Fibroblast of skin of scalp (primary cell): ENCODE results near the gene COX11.

Experiments used
- DNase-seq: peaks from one replicate; pipeline ENCODE4 v3.0.0-alpha.2; 2013

COX11 gene

DNA sequence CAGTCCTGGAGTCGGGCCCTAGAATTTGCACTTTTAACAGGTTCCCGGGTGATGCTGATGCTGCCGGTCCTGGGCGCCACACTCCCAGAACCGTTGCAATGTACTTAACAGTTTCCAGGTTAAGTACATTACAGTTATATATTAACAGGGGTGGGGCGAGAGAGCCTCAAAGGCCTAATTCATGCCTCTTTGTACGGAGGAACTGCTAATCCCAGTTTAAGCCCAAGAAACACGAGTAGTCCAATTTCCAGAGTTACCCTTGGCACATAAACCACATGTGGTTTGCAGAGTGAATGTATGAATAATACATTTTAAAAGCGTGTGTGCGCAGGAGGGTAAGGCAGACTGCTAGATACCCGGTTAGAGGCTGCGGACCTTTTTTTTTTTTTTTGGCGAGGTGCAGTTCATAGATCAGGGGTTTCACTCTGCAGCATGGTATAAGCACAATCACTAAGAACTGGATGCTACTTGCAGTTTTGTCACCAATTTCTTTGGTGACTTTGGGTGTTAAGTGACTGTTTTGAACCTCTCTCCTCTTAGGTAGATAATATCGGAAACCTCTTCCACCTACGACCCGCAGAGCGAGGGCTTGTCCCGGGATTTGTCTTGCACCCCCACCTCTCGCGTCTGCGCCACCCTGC is 713 bp downstream of the COX11 start:
- peak; percentile 11 for DNase-seq

- no peak for DNase-seq
Measured at GRCh38 chr17:54956791-54957190, 11.7 kb downstream of the COX11 start.

DNA sequence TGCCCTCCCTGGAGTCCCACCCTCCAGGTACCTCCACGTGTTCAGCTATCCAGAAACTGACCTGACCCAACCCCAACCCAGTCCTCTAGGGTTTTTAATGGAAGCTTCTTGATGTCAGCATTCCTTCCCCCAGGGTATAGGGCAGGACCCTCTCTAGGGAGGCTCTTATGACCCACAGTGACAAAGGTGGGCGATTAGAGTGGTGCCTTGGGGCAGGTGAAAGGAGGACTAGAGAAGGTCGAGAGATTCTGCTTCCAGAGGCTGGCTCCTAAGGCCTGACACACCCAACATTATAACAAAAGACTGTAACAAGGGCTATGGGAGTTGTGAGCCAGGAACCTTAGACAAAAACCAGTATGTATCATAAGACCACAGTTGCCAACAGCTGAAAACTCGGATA is 17.2 kb downstream of the COX11 start:
- no peak for DNase-seq

DNA sequence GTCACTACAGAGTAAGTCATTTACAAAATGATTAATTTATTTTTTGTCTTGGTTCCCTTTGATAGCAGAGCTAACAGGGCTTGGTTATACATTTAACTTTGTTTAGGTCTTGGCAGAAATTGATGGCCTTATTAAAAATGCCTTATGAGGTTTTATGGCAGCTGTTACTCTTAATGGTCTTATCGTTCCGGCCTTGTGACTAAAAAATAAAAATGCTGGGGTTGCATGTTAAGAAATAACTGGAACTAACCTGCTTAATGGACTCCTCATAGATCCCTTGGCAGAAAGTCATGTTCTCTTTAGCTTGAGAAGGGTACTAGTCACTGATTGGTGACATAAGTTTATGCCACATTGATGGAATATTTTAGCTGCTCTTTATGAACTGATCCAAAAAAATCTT is 18.3 kb downstream of the COX11 start:
- no peak for DNase-seq

- DNase-seq: peak; percentile 71
Measured at GRCh38 chr17:54948380-54948779, 20.1 kb downstream of the COX11 start.

DNA sequence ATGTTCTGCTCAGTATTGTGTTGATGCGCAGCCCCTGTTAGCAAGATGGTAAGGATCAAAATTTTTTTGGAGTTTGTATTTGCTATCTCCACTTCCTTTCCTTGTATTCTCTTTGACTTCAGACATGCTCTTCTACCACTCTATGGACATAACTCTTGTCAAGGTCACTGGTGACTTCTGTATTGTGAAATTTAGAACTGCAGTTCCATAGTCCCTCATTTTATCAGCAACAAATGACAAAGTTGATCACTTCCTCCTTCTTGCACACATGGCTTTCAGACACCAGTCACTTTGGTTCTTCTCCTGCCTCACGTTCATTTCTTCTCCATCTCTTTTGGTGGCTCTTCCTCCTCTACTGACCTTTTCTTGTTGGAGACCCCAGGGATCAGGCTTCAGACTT is 21.1 kb downstream of the COX11 start:
- DNase-seq: no peak

GRCh38 chr17:54945671-54946070 is 22.8 kb downstream of the COX11 start:
- DNase-seq: no peak

DNA sequence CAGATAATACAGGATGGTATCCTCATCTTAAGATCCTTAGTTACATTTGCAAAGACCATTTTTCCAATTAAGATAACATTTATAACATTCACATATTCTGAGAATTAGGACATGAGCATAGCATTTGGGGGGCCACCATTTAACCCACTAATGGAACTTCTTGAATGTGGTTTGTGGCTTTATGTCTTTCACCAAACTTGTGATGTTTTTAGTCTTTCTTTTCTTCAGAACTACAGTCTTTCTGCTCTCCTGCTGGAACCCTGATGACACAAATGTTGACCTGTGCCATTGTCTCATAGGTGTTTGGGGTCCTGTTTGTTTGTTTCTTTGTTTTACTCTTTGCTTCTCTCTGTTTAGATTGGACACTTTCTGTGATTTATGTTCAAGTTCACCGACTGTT is 23.2 kb downstream of the COX11 start:
- DNase-seq: no peak

GRCh38 chr17:54944796-54945195 is 23.7 kb downstream of the COX11 start:
- DNase-seq: peak; percentile 65

- DNase-seq: no peak
Measured at GRCh38 chr17:54941285-54941684, 27.2 kb downstream of the COX11 start.

GRCh38 chr17:54937426-54937825 is 31.0 kb downstream of the COX11 start:
- no peak for DNase-seq

GRCh38 chr17:54937018-54937417 is 31.4 kb downstream of the COX11 start:
- no peak for DNase-seq

DNA sequence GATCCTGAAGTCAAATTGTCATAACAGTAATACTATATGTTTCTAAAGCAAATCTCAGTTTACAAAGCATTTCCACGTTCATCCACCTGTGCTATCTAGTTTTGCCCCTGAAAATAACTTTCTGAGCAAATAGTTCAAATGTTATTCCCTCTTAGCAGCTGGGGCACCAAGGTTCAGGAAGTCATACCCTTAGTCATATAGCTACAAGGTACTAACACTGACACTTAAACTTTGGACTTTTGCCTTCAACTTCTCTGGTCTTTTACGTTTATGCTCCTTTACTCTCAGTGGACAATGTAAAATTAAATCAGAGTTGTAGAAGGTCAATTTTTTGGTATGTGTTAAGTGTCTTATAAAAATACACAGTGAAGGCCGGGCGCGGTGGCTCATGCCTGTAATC is 33.0 kb downstream of the COX11 start:
- DNase-seq: no peak

GRCh38 chr17:54933921-54934320 is 34.5 kb downstream of the COX11 start:
- DNase-seq: no peak

GRCh38 chr17:54932711-54933110 is 35.7 kb downstream of the COX11 start:
- DNase-seq: no peak

DNA sequence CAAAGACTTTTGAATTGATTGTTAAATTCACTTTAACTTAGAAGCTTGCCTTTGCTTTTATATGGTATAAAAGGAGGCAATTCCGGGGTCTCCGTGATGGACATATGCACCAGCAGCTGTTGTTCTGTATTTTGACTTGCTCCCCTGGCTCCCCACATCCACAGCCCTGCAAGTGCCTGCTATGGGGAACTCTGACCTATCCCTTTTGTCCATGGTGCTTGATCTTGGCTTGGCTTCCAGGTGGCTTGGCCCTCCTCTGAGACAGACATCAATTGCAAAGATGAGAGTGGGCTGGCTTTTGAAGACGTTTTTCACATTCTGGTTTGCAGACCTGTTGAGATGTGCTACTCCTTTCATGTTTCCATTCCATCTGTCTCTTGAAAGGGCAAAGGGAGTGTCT is 40.9 kb downstream of the COX11 start:
- no peak for DNase-seq

DNA sequence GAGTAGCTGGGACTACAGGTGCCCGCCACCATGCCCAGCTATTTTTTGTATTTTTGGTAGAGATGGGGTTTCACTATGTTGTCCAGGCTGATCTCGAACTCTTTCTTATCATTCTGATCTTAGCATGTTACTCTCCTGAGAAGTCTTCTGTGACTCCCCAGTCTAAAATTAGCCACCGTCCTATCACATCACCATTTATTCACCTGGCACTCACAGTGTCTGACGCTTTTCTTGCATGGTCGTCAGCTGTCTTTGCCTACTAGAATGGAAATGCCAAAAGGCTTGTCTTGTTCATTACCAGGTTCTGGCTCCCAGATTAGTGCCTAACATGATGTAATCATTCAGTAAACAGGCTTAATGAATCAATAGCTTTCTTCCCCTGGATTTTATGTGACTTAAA is 44.0 kb downstream of the COX11 start:
- DNase-seq: no peak

GRCh38 chr17:54920819-54921218 is 47.6 kb downstream of the COX11 start:
- no peak for DNase-seq

DNA sequence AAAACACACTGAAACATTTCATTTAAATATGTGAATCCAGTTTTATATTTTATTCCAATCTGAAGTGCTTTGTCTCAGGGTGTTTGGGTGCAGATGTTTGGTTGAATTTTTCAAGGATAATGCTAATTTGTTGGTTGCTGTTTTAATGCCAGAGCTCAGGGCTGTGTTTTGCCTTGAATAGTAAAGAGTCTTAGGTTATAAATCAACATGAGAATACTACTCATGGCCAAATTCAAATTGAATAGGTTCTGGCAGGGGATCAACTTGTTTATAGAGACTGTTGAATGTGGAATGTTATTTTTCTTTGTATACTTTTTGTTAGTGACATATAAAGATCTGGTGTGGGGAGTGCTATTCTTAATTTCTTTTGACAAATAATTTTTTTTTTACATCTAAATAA is 49.0 kb downstream of the COX11 start:
- no peak for DNase-seq

GRCh38 chr17:54916721-54917120 is 51.7 kb downstream of the COX11 start:
- no peak for DNase-seq
